A549 (cell line): ENCODE measurements around the gene EDA.

Source experiments
- CEBPB ChIP-seq, 2 experiments: fragments of >200 bp in 1 of 2; sonication (Bioruptor Twin) in 1 of 2; formaldehyde crosslinking in 1 of 2; IDR thresholded peaks; 2 replicates each; pipeline ENCODE4 v1.6.1; 2012 to 2016
- EP300 ChIP-seq, 2 experiments: fragments of >200 bp; sonication (Bioruptor Twin); formaldehyde crosslinking; IDR thresholded peaks; 2 replicates in 1 of 2; 3 replicates in 1 of 2; pipeline ENCODE4 v1.6.1; 2016 to 2017
- MYC ChIP-seq: IDR thresholded peaks from 2 replicates; pipeline ENCODE4 v1.6.1; 2012; ENCODE audit warnings: mild to moderate bottlenecking, inconsistent platforms, low read length, improper control_type of control experiment, borderline replicate concordance
- NFE2L2 ChIP-seq: fragments of 150-350 bp; conservative IDR thresholded peaks from 2 replicates; pipeline ENCODE4 v1.6.1; 2014; ENCODE audit warnings: low read length
- RFX5 ChIP-seq: fragments of 450-650 bp; IDR thresholded peaks from 2 replicates; pipeline ENCODE4 v1.7.1; 2014; ENCODE audit warnings: antibody characterized with exemption, mild to moderate bottlenecking, moderate library complexity
- RNF2 ChIP-seq: fragments of 200-600 bp; sonication (generic); IDR thresholded peaks from 2 replicates; pipeline ENCODE4 v1.6.1; 2016; ENCODE audit warnings: low read depth, mild to moderate bottlenecking, antibody characterized with exemption, moderate library complexity, borderline replicate concordance
- USF2 ChIP-seq: fragments of 450-650 bp; IDR thresholded peaks from 2 replicates; pipeline ENCODE4 v1.6.1; 2014; ENCODE audit warnings: antibody characterized with exemption
- TF ChIP-seq, protein P1 (sequence below): fragments of >200 bp; sonication (Bioruptor Twin); formaldehyde crosslinking; IDR thresholded peaks from 3 replicates; pipeline ENCODE4 v1.5.1; 2016
- TF ChIP-seq, protein P2 (sequence below): fragments of 200-600 bp; sonication (generic); IDR thresholded peaks from 2 replicates; pipeline ENCODE4 v1.6.1; 2016; ENCODE audit warnings: antibody characterized with exemption, mild to moderate bottlenecking, moderate library complexity
- TF ChIP-seq, protein P3 (sequence below): IDR thresholded peaks from 2 replicates; pipeline ENCODE4 v1.6.1; 2012

DNA sequence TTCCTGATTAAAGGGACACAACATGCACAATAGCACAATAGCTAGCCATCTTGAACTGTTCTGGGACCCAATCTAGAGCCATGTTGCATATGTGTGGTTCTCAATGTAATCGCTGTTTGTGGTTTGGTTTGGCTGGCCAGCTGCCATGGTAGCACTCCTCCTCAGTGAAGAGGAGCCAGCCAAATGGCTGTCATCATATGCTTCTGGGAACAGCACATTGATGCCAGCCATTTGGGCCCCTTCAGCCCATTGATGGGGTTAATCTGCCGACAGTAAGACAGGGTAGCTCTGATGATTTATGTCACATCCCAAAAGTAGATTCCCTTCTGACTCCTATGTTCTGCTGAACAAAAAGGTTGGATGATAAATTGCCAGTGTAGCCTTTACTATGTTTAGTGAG lies 385.4 kb downstream of the EDA start:
- TF ChIP-seq, protein P1, sequence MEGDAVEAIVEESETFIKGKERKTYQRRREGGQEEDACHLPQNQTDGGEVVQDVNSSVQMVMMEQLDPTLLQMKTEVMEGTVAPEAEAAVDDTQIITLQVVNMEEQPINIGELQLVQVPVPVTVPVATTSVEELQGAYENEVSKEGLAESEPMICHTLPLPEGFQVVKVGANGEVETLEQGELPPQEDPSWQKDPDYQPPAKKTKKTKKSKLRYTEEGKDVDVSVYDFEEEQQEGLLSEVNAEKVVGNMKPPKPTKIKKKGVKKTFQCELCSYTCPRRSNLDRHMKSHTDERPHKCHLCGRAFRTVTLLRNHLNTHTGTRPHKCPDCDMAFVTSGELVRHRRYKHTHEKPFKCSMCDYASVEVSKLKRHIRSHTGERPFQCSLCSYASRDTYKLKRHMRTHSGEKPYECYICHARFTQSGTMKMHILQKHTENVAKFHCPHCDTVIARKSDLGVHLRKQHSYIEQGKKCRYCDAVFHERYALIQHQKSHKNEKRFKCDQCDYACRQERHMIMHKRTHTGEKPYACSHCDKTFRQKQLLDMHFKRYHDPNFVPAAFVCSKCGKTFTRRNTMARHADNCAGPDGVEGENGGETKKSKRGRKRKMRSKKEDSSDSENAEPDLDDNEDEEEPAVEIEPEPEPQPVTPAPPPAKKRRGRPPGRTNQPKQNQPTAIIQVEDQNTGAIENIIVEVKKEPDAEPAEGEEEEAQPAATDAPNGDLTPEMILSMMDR, result no peak
- TF ChIP-seq, protein P2, sequence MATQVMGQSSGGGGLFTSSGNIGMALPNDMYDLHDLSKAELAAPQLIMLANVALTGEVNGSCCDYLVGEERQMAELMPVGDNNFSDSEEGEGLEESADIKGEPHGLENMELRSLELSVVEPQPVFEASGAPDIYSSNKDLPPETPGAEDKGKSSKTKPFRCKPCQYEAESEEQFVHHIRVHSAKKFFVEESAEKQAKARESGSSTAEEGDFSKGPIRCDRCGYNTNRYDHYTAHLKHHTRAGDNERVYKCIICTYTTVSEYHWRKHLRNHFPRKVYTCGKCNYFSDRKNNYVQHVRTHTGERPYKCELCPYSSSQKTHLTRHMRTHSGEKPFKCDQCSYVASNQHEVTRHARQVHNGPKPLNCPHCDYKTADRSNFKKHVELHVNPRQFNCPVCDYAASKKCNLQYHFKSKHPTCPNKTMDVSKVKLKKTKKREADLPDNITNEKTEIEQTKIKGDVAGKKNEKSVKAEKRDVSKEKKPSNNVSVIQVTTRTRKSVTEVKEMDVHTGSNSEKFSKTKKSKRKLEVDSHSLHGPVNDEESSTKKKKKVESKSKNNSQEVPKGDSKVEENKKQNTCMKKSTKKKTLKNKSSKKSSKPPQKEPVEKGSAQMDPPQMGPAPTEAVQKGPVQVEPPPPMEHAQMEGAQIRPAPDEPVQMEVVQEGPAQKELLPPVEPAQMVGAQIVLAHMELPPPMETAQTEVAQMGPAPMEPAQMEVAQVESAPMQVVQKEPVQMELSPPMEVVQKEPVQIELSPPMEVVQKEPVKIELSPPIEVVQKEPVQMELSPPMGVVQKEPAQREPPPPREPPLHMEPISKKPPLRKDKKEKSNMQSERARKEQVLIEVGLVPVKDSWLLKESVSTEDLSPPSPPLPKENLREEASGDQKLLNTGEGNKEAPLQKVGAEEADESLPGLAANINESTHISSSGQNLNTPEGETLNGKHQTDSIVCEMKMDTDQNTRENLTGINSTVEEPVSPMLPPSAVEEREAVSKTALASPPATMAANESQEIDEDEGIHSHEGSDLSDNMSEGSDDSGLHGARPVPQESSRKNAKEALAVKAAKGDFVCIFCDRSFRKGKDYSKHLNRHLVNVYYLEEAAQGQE, result no peak
- no peak for TF ChIP-seq MYC
- TF ChIP-seq RNF2, result no peak
- TF ChIP-seq NFE2L2, result no peak
- TF ChIP-seq EP300 (IDR thresholded peaks at IDR 0.05), result no peak
- no peak for TF ChIP-seq CEBPB (IDR thresholded peaks at IDR 0.05)
- TF ChIP-seq USF2, result no peak
- TF ChIP-seq RFX5, result no peak
- TF ChIP-seq, protein P3, sequence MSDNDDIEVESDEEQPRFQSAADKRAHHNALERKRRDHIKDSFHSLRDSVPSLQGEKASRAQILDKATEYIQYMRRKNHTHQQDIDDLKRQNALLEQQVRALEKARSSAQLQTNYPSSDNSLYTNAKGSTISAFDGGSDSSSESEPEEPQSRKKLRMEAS, result no peak
